HepG2 (cell line): Measurements from ENCODE around the gene HSPA1B. TPM values are rescaled to one million over a fixed set of nuclear protein-coding genes. Genes with fewer than 3 reads are reported as not detected.

Experiments used
- AKAP8 ChIP-seq: sonication (generic); formaldehyde crosslinking; IDR thresholded peaks from 2 replicates; pipeline ENCODE4 v1.5.1; 2020; ENCODE audit warnings: mild to moderate bottlenecking, missing genetic modification reagents
- CBX2 ChIP-seq, 2 experiments: fragments of 200-600 bp in 1 of 2; sonication (generic); formaldehyde crosslinking in 1 of 2; IDR thresholded peaks; 2 replicates each; pipeline versions ENCODE4 v1.7.0 to v1.8.1; 2018 to 2022; ENCODE audit warnings: low read depth in 2 of 2, low read length in 1 of 2, mild to moderate bottlenecking in 1 of 2, missing genetic modification reagents in 1 of 2
- FOXJ3 ChIP-seq: sonication (generic); formaldehyde crosslinking; IDR thresholded peaks from 2 replicates; pipeline ENCODE4 v1.4.0; 2020; ENCODE audit warnings: missing genetic modification reagents, mild to moderate bottlenecking, borderline replicate concordance
- GABPB1 ChIP-seq: IDR thresholded peaks from 2 replicates; pipeline ENCODE4 v1.6.1; 2016; ENCODE audit warnings: mild to moderate bottlenecking, missing genetic modification reagents, moderate library complexity, missing compliant biosample characterization
- HNF1B ChIP-seq: sonication (generic); formaldehyde crosslinking; IDR thresholded peaks from 2 replicates; pipeline ENCODE4 v1.5.1; 2020; ENCODE audit warnings: mild to moderate bottlenecking, moderate library complexity, missing genetic modification reagents
- HNF4A ChIP-seq: sonication (generic); formaldehyde crosslinking; IDR thresholded peaks from 2 replicates; pipeline ENCODE4 v1.4.0; 2020; ENCODE audit warnings: missing genetic modification reagents
- TBX2 ChIP-seq: sonication (generic); formaldehyde crosslinking; IDR thresholded peaks from 2 replicates; pipeline ENCODE4 v1.5.0; 2020; ENCODE audit warnings: missing genetic modification reagents, mild to moderate bottlenecking, borderline replicate concordance
- TCF12 ChIP-seq, 2 experiments: fragments of 450-650 bp in 1 of 2; sonication (generic) in 1 of 2; formaldehyde crosslinking in 1 of 2; IDR thresholded peaks; 2 replicates each; pipeline versions ENCODE4 v1.6.1 to v1.8.0; 2017 to 2022; ENCODE audit warnings: antibody characterized with exemption in 1 of 2, mild to moderate bottlenecking in 1 of 2, missing genetic modification reagents in 1 of 2, moderate library complexity in 1 of 2
- THAP7 ChIP-seq: sonication (generic); formaldehyde crosslinking; IDR thresholded peaks from 2 replicates; pipeline ENCODE4 v1.8.1; 2023; ENCODE audit warnings: mild to moderate bottlenecking, missing genetic modification reagents
- YEATS2 ChIP-seq: sonication (generic); formaldehyde crosslinking; IDR thresholded peaks from 2 replicates; pipeline ENCODE4 v1.4.0; 2020; ENCODE audit warnings: missing genetic modification reagents, borderline replicate concordance
- ZBTB38 ChIP-seq: sonication (generic); formaldehyde crosslinking; IDR thresholded peaks from 2 replicates; pipeline ENCODE4 v1.5.1; 2020; ENCODE audit warnings: mild to moderate bottlenecking, missing genetic modification reagents
- ZNF3 ChIP-seq: IDR thresholded peaks from 2 replicates; pipeline ENCODE4 v1.7.0; 2017; ENCODE audit warnings: inconsistent platforms
- ZNF414 ChIP-seq: sonication (generic); formaldehyde crosslinking; IDR thresholded peaks from 2 replicates; pipeline ENCODE4 v1.5.0; 2020; ENCODE audit warnings: missing genetic modification reagents
- ZNF431 ChIP-seq: sonication (generic); formaldehyde crosslinking; IDR thresholded peaks from 2 replicates; pipeline ENCODE4 v1.9.0; 2022; ENCODE audit warnings: missing genetic modification reagents, low read depth, mild to moderate bottlenecking, borderline replicate concordance
- ZNF547 ChIP-seq: sonication (generic); formaldehyde crosslinking; IDR thresholded peaks from 2 replicates; pipeline ENCODE4 v1.5.1; 2020; ENCODE audit warnings: mild to moderate bottlenecking, missing genetic modification reagents
- ZNF569 ChIP-seq: sonication (generic); formaldehyde crosslinking; IDR thresholded peaks from 2 replicates; pipeline ENCODE4 v1.5.0; 2020; ENCODE audit warnings: mild to moderate bottlenecking, missing genetic modification reagents, moderate library complexity, borderline replicate concordance
- ZNF614 ChIP-seq: IDR thresholded peaks from 2 replicates; pipeline ENCODE4 v1.6.1; 2018; ENCODE audit warnings: missing biosample characterization, missing genetic modification reagents, inconsistent platforms, borderline replicate concordance
- ZNF687 ChIP-seq: sonication (generic); formaldehyde crosslinking; IDR thresholded peaks from 2 replicates; pipeline ENCODE4 v1.5.1; 2020; ENCODE audit warnings: mild to moderate bottlenecking, missing genetic modification reagents, moderate library complexity
- ZNF816 ChIP-seq: sonication (generic); formaldehyde crosslinking; IDR thresholded peaks from 2 replicates; pipeline ENCODE4 v1.8.0; 2022; ENCODE audit warnings: missing genetic modification reagents, mild to moderate bottlenecking, borderline replicate concordance
- ZNF850 ChIP-seq: sonication (generic); formaldehyde crosslinking; conservative IDR thresholded peaks from 2 replicates; pipeline ENCODE4 v1.9.0; 2021; ENCODE audit warnings: mild to moderate bottlenecking, missing genetic modification reagents
- ZSCAN29 ChIP-seq: sonication (generic); formaldehyde crosslinking; conservative IDR thresholded peaks from 2 replicates; pipeline ENCODE4 v1.4.0; 2020; ENCODE audit warnings: mild to moderate bottlenecking, missing genetic modification reagents
- polyA plus RNA-seq, 8 experiments: library from polyadenylated mRNA; depleted of rRNA in 3 of 8; stranded (reverse) in 7 of 8; unstranded in 1 of 8; fragments of >200 nt; fragmentation: Illumina TruSeq in 4 of 8; extraction: Trizol in 4 of 8; gene quantifications; 2 replicates each; pipeline versions ENCODE4 v1.2.1 to v1.2.3, GENCODE V29; 2011 to 2016; ENCODE audit warnings: low read depth in 4 of 8, missing spikeins in 1 of 8, mixed read lengths in 1 of 8; ENCODE audit not compliant: insufficient read depth in 1 of 8
- total RNA-seq, 5 experiments: library from RNA; depleted of rRNA; stranded (reverse); fragments of >200 nt; fragmentation: Illumina TruSeq; extraction: Trizol; gene quantifications; 2 replicates each; pipeline ENCODE4 v1.2.3, GENCODE V29; 2016; ENCODE audit warnings: low read depth in 1 of 5

HSPA1B gene
- total and polyA plus RNA-seq, 2 of the 13 experiments (the other 11 are each of a cell fraction or from before 2014, with no cell fraction given) = 26.0 to 186 TPM

DNA sequence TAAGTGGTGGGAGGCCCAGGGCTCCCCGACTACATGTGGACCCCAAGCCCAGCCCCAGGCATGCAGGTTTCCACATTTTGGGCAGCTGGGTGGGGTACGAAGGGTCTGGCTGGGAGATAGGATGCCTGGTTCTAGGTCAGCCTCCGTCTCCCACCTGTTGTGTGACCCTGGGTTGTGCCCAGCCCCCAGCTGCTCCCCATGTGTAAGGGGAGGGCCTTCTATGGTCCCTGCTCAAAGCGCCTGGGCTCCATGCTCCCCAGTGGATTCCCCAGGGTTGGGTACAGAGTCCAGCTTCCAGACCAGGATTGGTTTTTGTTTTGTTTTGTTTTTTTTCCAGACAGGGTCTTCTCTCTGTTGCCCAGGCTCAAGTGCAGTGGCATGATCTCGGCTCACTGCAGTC, 49.3 kb upstream of the HSPA1B start (continued):
- no peak for TF ChIP-seq ZNF414
- TF ChIP-seq FOXJ3 (CRISPR knock-in tag) = 0 out of 2 replicates have a peak, but pooled peaks have one; percentile 47
- TF ChIP-seq THAP7 (CRISPR knock-in tag) = no peak
- no peak for TF ChIP-seq ZNF3 (CRISPR knock-in tag)
- TF ChIP-seq GABPB1 (CRISPR knock-in tag) = 0 out of 2 replicates have a peak, but pooled peaks have one; percentile 7
- TF ChIP-seq HNF4A = peak; percentile 76
- no peak for TF ChIP-seq ZNF850 (CRISPR knock-in tag)
- no peak for TF ChIP-seq ZNF816
- peak; percentile 56 for TF ChIP-seq ZNF687 (CRISPR knock-in tag)
- no peak for TF ChIP-seq ZBTB38
- TF ChIP-seq ZNF569 = no peak
- TF ChIP-seq CBX2 (IDR thresholded peaks at IDR 0.05; ENCODE audit: low read depth, low read length) = no peak
- TF ChIP-seq CBX2 (CRISPR knock-in tag; IDR thresholded peaks at IDR 0.05; ENCODE audit: low read depth) = no peak
- no peak for TF ChIP-seq ZNF431
- 0 out of 2 replicates have a peak, but pooled peaks have one; percentile 48 for TF ChIP-seq ZSCAN29 (CRISPR knock-in tag)
- TF ChIP-seq ZNF547 = 0 out of 2 replicates have a peak, but pooled peaks have one; percentile 40
- no peak for TF ChIP-seq TCF12 (IDR thresholded peaks at IDR 0.05)
- TF ChIP-seq TCF12 (CRISPR knock-in tag; IDR thresholded peaks at IDR 0.05) = no peak
- TF ChIP-seq AKAP8 (CRISPR knock-in tag) = peak; percentile 40; the same call in 1 of the 2 replicates
- 0 out of 2 replicates have a peak, but pooled peaks have one; percentile 26 for TF ChIP-seq HNF1B (CRISPR knock-in tag)
- TF ChIP-seq YEATS2 (CRISPR knock-in tag) = no peak
- 0 out of 2 replicates have a peak, but pooled peaks have one; percentile 31 for TF ChIP-seq ZNF614 (CRISPR knock-in tag)
- no peak for TF ChIP-seq TBX2
